Peyer's patch (tissue), 4 donors: Measurements from ENCODE around the gene EVC.

Source experiments
- CTCF ChIP-seq, 6 experiments: fragments of 450-650 bp in 4 of 6; fragments of 200-600 bp in 2 of 6; sonication (generic) in 1 of 6; IDR thresholded peaks; one replicate each; pipeline ENCODE4 v1.5.1; 2017 to 2019; ENCODE audit warnings: antibody characterized with exemption in 6 of 6, mild to moderate bottlenecking in 3 of 6, moderate library complexity in 1 of 6
- POLR2A ChIP-seq, 2 donors: fragments of 450-650 bp; IDR thresholded peaks; one replicate each; pipeline ENCODE4 v1.5.1; 2017; ENCODE audit warnings: antibody characterized with exemption in 2 of 2, mild to moderate bottlenecking in 2 of 2, moderate library complexity in 2 of 2

DNA sequence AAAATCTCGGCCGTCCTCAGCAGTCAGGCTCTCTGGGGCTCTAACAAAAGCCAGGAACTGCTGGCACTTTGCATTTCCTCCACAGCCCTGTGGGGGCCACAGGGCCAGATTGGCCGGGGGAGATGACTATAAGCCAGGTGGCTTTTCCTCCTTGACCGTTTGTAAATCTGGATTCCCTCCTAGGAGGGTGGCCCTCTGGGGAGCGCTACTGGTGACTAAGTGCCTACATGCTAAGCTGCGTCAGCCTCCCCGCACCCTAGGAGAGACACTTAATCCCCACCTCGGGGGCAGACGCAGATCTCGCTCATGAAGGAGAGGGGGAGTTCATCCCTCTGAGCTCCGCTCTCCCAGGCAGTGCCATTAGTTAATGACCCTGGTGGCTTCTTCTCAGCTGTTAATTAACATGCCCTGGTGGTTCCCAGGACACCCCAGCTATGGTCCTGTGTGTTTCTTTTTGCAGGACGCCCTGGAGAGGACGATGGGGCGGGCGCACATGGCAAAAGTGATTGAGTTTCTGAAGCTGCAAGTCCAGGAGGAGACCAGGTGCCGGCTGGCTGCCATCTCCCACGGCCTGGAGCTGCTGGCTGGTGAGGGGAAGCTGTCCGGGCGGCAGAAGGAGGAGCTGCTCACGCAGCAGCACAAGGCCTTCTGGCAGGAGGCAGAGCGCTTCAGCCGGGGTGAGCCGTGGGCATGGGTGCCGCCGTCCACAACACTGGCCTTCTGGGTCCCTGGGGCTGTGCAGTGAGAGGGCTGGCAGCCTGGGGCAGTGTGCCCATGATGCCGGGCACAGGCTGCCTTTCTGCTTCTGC, 41.6 kb downstream of the EVC start:
- no peak for TF ChIP-seq CTCF (IDR thresholded peaks at IDR 0.05)
- TF ChIP-seq POLR2A (IDR thresholded peaks at IDR 0.05), result no peak
